Stomach (tissue), 9 donors: ENCODE results near the gene LRRC4C. TPM values are rescaled to one million over a fixed set of nuclear protein-coding genes. Genes with fewer than 3 reads are reported as not detected.

Experiments
- DNase-seq, 2 donors: peaks; one replicate each; pipeline versions ENCODE4 v3.0.0 to v3.0.0-alpha.2; 2013 to 2019
- H3K27ac ChIP-seq, 5 donors: fragments of 200-600 bp in 4 of 5; sonication (generic) in 4 of 5; one replicate each; pipeline ENCODE4 v1.5.1; 2013 to 2019; ENCODE audit warnings: mild to moderate bottlenecking in 1 of 5, moderate library complexity in 1 of 5
- H3K27me3 ChIP-seq, 3 donors: fragments of 200-600 bp; sonication (generic); one replicate each; pipeline ENCODE4 v1.5.1; 2017 to 2019; ENCODE audit warnings: mixed run types in 1 of 3
- H3K36me3 ChIP-seq, 4 donors: fragments of 200-600 bp; sonication (generic); 1 replicate in 3 of 4; 2 replicates in 1 of 4; pipeline ENCODE4 v1.5.1; 2016 to 2019
- H3K4me1 ChIP-seq, 4 donors: fragments of 200-600 bp; sonication (generic); one replicate each; pipeline ENCODE4 v1.5.1; 2016 to 2019
- H3K4me3 ChIP-seq, 4 donors: fragments of 200-600 bp; sonication (generic) in 3 of 4; one replicate each; pipeline ENCODE4 v1.5.1; 2016 to 2019; ENCODE audit warnings: mild to moderate bottlenecking in 1 of 4
- H3K9me3 ChIP-seq, 4 donors: fragments of 200-600 bp; sonication (generic); one replicate each; pipeline ENCODE4 v1.5.1; 2016 to 2019
- CTCF ChIP-seq, 7 experiments: fragments of 450-650 bp in 4 of 7; fragments of 200-600 bp in 3 of 7; sonication (generic) in 3 of 7; IDR thresholded peaks; one replicate each; pipeline ENCODE4 v1.5.1; 2016 to 2019; ENCODE audit warnings: antibody characterized with exemption in 7 of 7, control low read depth in 2 of 7, mild to moderate bottlenecking in 1 of 7
- EP300 ChIP-seq: sonication (generic); formaldehyde crosslinking; IDR thresholded peaks from one replicate; pipeline ENCODE4 v1.6.1; 2017; ENCODE audit warnings: antibody characterized with exemption
- POLR2A ChIP-seq, 4 donors: fragments of 450-650 bp; IDR thresholded peaks; one replicate each; pipeline ENCODE4 v1.6.1; 2016; ENCODE audit warnings: antibody characterized with exemption in 4 of 4, control low read depth in 2 of 4, mild to moderate bottlenecking in 1 of 4, moderate library complexity in 1 of 4
- POLR2AphosphoS5 ChIP-seq, 3 donors: sonication (generic); formaldehyde crosslinking; IDR thresholded peaks; one replicate each; pipeline ENCODE4 v1.6.1; 2016; ENCODE audit warnings: antibody characterized with exemption in 3 of 3
- WGBS, 5 donors: extraction: QIAGEN DNeasy Blood & Tissue Kit in 3 of 5; methylation state at CpG; one replicate each; pipeline versions ENCODE4 v1.1.5 to v1.1.7; 2013 to 2018; 5-methylcytosine and 5-hydroxymethylcytosine counted together
- intact Hi-C: fragments of 100-400 bp; cut with DNase I; formaldehyde crosslinking; loops from one replicate; pipeline ENCODE4 v1.15.1; 2023; ENCODE audit warnings: low total_unique reads
- polyA plus RNA-seq, 3 donors: library from polyadenylated mRNA; stranded (reverse); fragments of 200-250 nt; gene quantifications; one replicate each; pipeline ENCODE4 v1.2.3, GENCODE V29; 2013
- total RNA-seq, 5 donors: library from RNA; depleted of rRNA; stranded (reverse); fragments of >200 nt; gene quantifications; one replicate each; pipeline versions ENCODE4 v1.1.0 to v1.2.3, GENCODE V29; 2014 to 2016
- donor health status: healthy with polysubstance abuse.
- donor health status: Bipolar disorder and iron deficiency.
- donor health status: healthy.

The LRRC4C gene
- total and polyA plus RNA-seq, 8 donors, result 0.31 to 3.3 (median 0.45) TPM; not detected in 4

DNA sequence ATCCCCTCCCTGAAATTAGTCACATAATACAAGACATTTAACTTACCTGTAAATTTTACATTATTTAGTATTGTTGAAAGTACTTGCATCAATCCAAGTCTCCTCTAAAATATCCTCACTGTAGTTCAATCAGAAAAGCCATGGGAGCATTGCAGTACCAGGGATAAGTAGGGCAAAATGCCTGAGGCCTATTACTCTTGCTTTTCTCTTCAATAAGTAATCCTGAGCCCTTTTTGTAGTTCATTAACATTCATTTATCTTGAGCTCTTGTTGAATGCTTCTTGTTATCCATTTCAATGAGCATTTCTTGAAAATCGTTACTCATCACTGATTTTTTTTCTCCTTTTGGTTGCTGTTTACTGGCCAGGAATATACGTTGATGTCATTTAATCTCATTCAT, 414.7 kb downstream of the LRRC4C start:
- intact Hi-C loops, result no loop called here
- no peak for TF ChIP-seq POLR2A (IDR thresholded peaks at IDR 0.05)
- no peak for TF ChIP-seq CTCF (IDR thresholded peaks at IDR 0.05)
- no peak for TF ChIP-seq POLR2AphosphoS5 (IDR thresholded peaks at IDR 0.05)
- TF ChIP-seq EP300, result no peak
- H3K9me3 ChIP-seq, result no peaks in the 10 kb centered on the region
- no peak overlapping the region for H3K27ac ChIP-seq
- no peaks in the 10 kb centered on the region for H3K36me3 ChIP-seq
- WGBS, 5 donors, result 60 to 77% (median 67%) methylated on average over 2 of the region's 2 CpGs
- H3K4me3 ChIP-seq, result no peak overlapping the region
- no peaks in the 10 kb centered on the region for H3K27me3 ChIP-seq
- no peak for DNase-seq
- H3K4me1 ChIP-seq, result no peaks in the 10 kb centered on the region

DNA sequence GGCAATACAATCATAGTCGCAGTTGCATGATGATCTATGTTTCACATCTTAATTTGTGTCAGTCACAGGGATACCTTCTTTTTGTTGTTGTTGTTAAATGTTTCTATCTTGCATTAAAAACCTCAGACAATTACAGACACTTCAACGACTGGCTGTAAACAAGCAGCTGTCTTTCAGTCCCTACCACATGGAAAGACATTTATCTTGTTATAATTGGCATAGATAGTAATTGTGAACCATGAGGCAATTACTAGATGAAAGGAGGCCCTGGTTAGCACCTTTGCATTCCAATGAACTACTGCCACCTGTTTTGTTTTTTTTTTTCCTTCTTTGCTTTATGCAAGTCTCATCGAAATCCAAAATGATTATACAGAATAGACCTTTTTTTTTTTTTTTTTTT, 416.8 kb downstream of the LRRC4C start:
- TF ChIP-seq POLR2A (IDR thresholded peaks at IDR 0.05) (no peak), POLR2AphosphoS5 (IDR thresholded peaks at IDR 0.05) (no peak), EP300 (no peak), CTCF (IDR thresholded peaks at IDR 0.05) (no peak)
- intact Hi-C loops, result no loop called here

GRCh38 chr11:41040474-41040873, 419.0 kb downstream of the LRRC4C start:
- Histone ChIP-seq H3K4me3 (no peak overlapping the region), H3K9me3 (no peaks in the 10 kb centered on the region), H3K27ac (no peak overlapping the region), H3K4me1 (no peaks in the 10 kb centered on the region), H3K36me3 (no peaks in the 10 kb centered on the region), H3K27me3 (no peaks in the 10 kb centered on the region)
- no peak for TF ChIP-seq EP300
- no peak for TF ChIP-seq CTCF (IDR thresholded peaks at IDR 0.05)
- no peak for TF ChIP-seq POLR2A (IDR thresholded peaks at IDR 0.05)
- TF ChIP-seq POLR2AphosphoS5 (IDR thresholded peaks at IDR 0.05), result no peak
- 59 to 73% (median 70%) methylated on average over 1 of the region's 1 CpG for WGBS, 5 donors
- intact Hi-C loops, result no loop called here
- DNase-seq, result no peak

More for the DNA sequence above, 416.8 kb downstream of the LRRC4C start:
- Histone ChIP-seq H3K27ac (no peak overlapping the region), H3K36me3 (no peaks in the 10 kb centered on the region), H3K9me3 (no peaks in the 10 kb centered on the region), H3K4me1 (no peaks in the 10 kb centered on the region), H3K4me3 (no peak overlapping the region), H3K27me3 (no peaks in the 10 kb centered on the region)
- WGBS, 5 donors, result 65 to 76% (median 69%) methylated on average over 3 of the region's 3 CpGs
- no peak for DNase-seq

- H3K4me1 ChIP-seq, result no peaks in the 10 kb centered on the region
Measured at GRCh38 chr11:41039592-41039991, 419.9 kb downstream of the LRRC4C start.

More at GRCh38 chr11:41039592-41039991, 419.9 kb downstream of the LRRC4C start:
- H3K27ac ChIP-seq, result no peak overlapping the region
- WGBS, 5 donors, result 66 to 91% (median 80%) methylated on average over 8 of the region's 8 CpGs
- no peaks in the 10 kb centered on the region for H3K9me3 ChIP-seq
- TF ChIP-seq POLR2AphosphoS5 (IDR thresholded peaks at IDR 0.05) (no peak), EP300 (no peak), POLR2A (IDR thresholded peaks at IDR 0.05) (no peak), CTCF (IDR thresholded peaks at IDR 0.05) (no peak)
- H3K27me3 ChIP-seq, result no peaks in the 10 kb centered on the region
- no peak for DNase-seq
- no peak overlapping the region for H3K4me3 ChIP-seq
- intact Hi-C loops, result no loop called here
- H3K36me3 ChIP-seq, result no peaks in the 10 kb centered on the region
